Measurements from ENCODE around the gene CCBE1.

DNA sequence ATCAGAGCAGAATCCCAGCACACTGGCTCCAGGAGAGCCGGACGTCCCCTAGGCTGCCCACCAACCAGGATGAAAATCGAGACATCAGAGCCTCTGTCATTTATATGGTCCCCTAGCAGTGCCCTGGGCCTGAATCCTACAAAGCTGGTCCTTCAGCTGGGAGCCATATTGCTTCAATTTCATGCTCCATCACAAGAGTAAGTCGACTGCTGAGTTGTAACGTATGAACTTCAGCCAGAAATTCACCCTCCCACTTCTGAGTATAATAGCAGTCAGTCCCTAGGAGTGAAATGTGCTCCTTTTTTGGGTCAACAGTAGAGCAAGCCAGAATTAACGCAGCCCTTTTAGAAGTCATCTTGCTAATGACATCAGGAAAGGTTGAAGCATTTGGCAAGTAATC is 126.4 kb downstream of the CCBE1 start:
- no peak for TF ChIP-seq RAD21 (IDR thresholded peaks at IDR 0.05; ENCODE audit: low read length)
- TF ChIP-seq CEBPB (IDR thresholded peaks at IDR 0.05; ENCODE audit: low read depth, low read length) = no peak
- TF ChIP-seq POLR2A (IDR thresholded peaks at IDR 0.05; ENCODE audit: low read depth, low read length) = no peak
- TF ChIP-seq, protein P1, sequence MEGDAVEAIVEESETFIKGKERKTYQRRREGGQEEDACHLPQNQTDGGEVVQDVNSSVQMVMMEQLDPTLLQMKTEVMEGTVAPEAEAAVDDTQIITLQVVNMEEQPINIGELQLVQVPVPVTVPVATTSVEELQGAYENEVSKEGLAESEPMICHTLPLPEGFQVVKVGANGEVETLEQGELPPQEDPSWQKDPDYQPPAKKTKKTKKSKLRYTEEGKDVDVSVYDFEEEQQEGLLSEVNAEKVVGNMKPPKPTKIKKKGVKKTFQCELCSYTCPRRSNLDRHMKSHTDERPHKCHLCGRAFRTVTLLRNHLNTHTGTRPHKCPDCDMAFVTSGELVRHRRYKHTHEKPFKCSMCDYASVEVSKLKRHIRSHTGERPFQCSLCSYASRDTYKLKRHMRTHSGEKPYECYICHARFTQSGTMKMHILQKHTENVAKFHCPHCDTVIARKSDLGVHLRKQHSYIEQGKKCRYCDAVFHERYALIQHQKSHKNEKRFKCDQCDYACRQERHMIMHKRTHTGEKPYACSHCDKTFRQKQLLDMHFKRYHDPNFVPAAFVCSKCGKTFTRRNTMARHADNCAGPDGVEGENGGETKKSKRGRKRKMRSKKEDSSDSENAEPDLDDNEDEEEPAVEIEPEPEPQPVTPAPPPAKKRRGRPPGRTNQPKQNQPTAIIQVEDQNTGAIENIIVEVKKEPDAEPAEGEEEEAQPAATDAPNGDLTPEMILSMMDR (conservative IDR thresholded peaks at IDR 0.05; ENCODE audit: low read depth, low read length) = no peak

All from IMR-90 (cell line).